Anterior cingulate cortex (tissue), 58 donors: ENCODE measurements around the gene FA2H.
"Not testable (repeated sequence)": the region's sequence is repeated elsewhere in the genome, so short reads cannot be mapped to it uniquely, and the experiment has no call there.

Experiments
- DNase-seq, 58 donors: peaks; one replicate each; lab custom pipeline; 2025; lab: John Stamatoyannopoulos, UW

The FA2H gene

DNA sequence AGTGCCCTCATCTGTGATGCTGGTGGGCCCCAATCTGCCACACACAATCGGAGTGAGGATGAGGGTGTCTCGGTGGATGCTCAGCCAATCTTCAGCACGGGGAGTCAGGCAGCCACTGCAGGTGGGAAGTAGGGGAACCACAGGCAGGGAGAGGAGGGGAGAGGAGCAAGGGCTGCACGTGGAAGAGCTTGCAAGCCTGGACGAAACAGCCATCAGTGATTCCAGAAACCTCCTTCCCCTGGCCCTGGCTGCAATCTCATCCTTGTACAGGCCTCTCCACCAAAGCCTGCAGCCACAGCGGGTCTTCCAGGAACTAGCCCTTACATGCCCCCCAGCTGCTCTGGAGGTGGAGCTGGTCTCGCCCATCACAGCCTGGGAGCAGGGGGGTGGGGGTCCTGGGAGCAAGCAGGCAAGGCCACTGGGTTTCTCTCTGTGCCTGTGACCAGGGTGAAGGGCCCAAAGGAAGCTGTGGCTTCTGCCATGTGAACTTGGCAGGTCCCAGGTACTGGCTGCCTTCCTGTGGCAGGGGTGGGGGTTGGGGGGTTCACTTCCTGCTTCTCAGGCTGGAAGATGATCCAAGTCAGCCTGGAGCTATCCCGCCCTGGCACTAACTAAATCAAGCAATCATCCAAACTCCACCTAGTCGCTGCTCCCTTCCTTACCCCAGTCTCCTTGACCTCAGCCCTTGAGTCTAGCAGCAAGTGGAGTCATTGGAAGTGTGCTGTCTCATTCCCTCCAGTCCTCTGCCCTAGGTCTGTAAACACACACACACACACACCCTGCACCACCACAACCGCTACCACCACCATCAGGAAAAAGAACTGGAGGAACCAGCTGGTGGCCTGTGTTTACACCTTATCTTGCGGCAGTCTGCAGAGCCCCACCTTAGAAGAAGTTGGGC, 44.6 kb downstream of the FA2H start:
- DNase-seq: no peak

DNA sequence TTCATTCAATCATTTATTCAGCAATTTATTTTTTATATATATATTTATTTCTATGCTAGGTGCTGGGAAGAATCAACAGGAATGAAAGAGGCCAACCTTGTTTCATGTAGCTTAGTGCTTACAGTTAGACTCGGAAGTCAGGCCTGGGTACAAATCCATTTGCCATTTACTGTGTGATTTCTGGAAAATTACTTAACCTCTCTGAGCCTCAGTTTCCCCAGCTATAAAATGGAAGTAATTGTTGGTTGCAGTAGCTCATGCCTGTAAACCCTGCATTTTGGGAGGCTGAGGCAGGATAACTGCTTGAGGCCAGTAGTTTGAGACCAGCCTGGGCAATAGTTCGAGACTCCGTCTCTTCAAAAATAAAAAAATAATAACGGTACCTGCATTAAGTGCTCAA, 46.7 kb downstream of the FA2H start:
- no peak for DNase-seq

DNA sequence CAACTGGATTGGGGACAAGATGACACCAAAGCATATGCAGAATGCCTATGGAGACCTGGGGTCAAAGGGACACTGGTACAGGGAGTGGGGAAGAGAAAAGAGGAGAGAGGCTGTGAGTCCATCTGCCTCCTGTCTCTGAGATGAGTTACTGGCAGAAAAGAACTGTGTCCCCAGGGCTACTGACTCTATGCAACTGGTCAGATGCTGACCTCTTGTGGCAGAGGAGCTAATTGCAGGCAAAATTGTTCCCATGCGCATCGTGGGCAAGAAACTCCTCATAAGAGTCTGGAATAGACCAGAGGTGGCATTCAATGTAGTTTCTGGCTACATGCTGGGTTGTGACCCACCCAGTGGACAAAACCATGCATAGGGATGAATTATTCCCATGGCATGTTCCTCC, 47.9 kb downstream of the FA2H start:
- no peak for DNase-seq

DNA sequence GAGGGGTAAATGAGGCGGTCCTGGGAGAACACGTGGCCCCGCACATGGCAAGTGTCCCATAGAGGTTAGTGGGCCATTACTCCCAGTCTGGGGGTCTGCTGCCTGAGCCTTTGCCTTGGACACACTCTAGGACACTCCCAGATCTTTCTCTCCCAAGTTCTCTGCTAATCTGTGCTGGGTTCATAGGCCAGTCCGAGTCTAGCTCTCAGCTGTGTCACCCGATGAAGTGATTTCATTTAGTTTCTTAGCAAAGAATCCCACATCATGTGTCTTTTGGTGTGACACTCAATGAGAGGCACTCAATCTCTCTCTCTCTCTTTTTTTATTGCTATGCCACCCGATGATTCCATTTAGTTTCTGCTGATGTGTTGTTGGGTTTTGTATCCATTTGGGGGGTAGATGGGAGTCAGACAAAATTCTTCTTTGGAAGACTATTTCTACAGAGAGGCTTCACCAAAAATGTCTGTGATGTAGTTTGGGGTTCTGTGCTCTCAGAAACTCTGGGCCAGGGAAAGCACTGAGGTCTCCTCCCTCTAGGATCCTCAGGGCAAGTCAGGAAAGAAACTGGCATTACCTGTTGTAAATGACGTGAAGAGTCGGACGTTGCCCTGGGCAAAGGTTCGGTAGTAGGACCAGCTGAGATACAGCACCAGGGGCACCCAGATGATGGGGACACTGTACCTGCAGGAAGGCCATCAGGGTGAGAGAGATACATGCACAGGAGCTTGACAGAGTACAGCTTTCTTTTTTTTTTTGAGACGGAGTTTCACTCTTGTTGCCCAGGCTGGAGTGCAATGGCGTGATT, 48.8 kb downstream of the FA2H start:
- no peak for DNase-seq

DNA sequence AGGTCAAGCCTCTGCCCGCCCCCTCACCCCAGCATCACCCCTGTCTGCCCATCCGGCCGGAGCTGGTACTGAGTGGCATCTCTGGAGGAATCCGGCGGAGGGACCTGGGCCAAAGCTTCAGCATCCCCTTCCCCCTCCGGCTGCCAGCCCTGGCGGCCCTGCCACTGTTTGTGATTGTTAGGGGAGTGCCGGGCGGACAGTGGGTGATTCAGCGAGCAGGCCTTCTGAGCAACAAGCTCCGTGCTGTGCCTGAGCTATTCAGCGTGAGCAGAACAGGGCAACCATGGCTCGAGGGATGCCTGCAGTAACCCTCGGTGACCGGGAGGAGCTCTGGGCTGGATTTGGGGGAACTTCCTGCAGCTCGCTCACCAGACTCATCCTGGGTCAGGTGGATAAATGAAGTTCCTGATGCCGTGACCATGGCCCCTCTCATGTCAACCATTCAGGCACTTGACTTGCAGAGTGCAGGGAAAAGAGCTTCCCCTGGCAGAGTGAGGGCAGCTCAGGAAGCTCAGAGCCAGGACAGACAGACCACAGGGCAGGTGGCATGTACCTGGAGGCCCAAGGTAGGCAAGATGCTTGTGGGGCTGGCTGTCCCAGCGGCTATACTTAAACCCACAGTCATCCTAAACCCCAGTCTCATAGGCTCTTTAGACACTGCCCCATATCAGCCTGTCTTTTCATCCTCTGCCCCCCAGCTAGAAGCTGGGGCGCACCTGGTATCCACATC, 49.6 kb downstream of the FA2H start:
- peak in 56 of 58 donors; percentile 45 to 99 (median 90) for DNase-seq

DNA sequence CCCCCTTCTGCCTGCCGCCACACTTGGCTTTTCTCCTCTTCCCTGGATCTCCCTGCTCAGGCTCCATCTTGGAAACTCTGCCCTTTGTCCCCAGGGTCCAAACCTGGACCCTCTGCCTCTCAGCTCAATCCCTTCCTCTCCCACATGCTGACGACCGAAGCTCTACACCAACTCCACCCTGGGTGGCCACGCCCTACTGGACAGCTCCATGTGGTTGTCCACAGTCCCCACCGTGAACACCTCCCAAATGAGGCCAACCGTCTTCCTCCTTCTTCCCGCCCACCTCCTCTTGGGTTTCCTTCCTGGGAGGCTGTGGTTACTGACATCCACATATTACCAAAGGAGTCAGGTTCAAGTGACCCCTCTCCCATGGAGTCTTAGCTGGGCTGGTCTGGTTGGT, 51.4 kb downstream of the FA2H start:
- DNase-seq: no peak

DNA sequence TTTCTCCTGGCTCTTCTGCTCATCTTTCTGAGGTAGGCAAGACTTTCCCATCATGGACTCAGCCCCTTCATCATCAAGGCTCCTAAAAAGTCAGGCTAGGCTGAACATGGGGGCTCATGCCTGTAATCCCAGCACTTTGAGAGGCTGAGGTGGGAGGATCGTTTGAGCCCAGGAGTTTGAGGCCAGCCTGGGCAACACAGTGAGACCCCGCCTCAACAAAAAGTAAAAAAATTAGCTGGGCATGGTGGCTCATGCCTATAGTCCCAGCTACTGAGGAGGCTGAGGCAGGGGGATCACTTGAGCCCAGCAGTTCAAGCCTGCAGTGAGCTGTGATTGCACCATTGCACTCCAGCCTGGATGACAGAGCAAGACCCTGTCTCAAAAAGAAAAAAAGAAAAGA, 52.5 kb downstream of the FA2H start:
- DNase-seq: not testable (repeated sequence)

DNA sequence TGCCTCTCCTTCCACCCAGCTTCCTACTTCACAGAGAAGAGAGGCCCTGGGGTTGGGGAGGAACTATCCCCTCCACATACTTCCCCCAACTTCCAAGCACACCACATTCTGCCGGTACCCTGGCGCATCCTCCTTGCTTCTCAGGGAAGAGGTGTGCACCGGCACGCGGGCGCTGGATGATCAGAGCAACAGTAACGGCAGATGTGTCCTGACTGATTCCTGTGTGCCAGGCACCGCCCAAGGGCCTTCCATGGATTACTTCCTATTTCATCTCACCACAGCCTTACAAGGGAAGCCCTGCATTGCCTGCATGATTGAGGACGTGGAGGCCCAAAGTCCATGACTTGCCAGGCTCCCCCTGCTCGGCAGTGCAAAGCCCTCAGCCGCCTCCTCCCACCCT, 52.9 kb downstream of the FA2H start:
- DNase-seq: no peak

DNA sequence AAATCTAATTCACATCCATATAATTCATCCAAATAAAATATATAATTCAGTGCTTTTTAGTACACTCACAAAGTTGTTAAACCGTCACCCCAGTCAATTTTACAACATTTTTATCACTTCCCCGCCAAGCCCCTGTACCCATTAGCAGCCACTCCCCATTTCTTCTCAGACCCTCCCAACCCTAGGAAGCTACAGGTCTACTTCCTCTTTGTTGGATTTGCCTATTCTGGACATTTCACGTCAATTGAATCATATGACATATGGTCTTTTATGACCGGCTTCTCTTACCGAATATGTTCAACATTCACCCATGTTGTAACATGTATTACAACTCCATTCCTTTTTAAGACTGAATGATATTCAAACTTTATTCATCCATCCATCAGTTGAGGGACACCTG, 54.0 kb downstream of the FA2H start:
- DNase-seq: no peak

DNA sequence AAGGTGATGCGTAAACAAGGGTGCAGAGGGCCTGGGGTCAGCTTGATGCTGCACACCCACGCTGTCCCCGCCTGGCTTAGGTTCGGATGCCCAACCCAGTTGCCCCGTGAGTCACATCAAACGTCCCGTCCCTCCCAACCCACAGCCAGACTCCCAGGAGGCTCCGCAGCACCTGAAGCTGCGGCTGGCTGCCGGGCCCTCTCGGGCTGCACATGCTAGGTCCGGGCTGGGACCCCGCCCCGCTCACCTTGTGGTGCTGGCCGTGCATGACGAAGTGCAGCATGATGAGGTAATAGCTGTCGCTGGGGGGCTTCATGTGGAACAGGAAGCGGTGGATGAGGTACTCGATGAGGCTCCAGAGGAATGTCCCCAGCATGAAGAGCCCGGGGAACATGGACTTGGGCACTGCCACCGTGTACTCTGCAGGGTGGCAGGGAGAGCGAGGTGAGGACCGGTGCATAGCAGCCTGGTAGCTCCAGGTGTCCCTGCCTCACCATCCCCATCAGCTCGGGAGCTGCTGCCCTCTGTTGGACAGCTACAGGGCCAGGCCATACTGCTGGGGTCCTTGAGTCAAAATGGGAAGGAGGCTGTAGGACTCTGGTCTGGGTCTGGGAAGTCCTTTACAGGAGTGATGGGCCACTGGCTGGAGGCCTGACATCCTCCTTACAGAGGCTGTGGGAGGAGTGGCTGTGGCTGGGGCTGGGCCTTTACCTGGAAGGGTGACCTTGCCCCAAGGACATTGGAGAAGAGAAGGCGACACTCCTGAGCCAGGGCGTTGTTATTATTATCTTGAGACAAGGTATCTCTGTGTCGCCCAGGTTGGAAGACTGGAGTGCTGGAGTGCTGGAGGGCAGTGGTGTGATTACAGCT, 55.6 kb downstream of the FA2H start:
- DNase-seq: no peak

DNA sequence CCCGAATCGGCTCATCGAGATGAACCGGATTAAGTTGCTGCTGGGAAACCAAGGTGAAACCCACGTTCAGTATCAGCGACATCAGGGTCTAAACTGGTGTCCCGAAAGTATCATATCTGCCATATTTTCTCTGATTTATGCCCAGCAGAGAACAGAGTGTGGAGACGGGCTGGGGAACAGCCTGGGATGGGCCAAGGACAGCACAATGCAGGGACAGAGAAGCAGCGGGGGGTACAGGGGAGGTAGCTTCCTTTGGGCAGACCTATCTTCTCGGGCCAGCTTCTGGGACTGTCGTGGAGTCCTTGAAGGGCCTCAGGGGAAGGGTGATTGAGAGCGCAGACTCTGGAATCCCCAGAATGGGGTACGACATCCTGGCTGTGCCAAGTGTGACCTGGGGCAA, 56.5 kb downstream of the FA2H start:
- no peak for DNase-seq

DNA sequence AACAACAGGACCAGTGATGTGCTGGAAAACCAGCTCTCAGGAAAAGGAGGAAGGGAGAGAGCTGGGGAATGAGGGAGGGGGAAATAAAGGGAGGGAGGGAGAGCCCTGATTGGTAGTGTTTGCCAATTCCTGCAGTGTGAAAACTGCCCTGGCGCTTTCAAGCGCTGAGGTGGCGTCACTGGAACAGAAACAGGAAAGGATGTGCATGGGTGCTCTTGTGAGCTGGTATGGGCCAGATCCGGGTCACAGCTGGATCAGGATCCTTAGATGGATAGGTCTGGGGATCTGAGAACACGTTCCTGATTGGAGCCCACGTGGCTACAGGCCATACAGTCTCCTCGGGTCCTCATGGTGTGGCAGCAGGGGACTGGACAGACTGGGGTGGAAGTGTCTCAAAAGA, 57.3 kb downstream of the FA2H start:
- DNase-seq: peak in 2 of 58 donors; percentile 38 to 43

DNA sequence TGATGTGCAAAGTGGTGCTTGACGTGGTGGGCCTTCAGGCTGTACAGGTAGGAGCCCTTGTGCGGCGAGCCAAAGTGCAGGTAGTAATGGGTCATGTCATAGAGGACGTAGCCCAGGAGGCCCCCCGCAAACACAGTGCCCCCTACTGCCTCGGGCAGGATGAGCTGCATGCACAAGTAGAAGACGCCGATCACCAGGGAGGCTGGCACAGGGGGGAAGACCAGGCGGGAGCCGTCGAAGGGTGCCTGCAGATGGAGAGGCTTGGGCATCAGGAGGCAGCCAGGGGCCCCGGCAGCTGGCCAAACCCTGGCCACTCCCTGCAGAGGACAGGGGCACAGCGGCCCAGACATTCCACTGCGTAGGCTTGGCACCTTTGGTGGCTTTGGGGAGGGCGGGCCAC, 58.3 kb downstream of the FA2H start:
- peak in 1 of 58 donors; percentile 19 for DNase-seq

DNA sequence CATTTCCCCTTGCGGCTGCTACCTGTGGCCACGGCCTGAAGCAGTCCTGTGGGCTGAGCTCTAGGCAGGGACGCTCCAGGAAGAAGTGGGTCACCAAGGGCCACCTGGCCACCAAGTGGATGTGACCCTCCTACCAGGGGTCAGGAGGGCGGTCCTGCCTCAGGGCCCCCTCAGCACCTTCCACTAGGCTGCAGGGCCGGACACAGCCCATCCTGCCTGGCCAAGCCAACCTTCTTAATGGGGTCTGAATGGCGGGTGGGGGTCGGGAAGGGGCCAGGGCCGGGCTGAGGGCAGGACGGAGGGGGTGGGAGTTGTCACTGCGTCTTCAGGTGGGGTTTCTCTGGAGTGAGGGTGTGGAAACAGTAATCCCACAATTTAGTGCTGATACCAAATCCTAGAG, 60.7 kb downstream of the FA2H start:
- no peak for DNase-seq

DNA sequence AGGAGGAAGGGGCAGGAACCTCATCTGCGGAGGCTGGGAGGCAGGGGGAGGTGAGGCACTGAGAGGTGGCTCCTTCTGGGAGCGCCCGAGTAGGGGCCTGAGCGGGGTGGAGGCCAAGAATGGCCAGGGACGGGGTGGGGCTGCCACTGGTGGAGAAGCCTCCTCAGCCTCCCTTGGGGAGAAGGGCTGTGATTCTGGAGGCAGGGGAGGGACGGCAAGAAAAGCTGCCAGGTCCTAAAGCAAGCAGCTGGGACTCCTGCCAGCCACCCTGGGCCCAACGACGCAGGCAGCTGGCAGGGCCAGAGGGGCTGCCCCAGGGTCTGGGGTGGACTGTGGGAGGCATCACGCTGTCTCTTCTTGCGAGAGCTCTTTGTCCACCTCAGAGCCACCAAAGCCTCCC, 61.3 kb downstream of the FA2H start:
- peak in 1 of 58 donors; percentile 27 for DNase-seq

DNA sequence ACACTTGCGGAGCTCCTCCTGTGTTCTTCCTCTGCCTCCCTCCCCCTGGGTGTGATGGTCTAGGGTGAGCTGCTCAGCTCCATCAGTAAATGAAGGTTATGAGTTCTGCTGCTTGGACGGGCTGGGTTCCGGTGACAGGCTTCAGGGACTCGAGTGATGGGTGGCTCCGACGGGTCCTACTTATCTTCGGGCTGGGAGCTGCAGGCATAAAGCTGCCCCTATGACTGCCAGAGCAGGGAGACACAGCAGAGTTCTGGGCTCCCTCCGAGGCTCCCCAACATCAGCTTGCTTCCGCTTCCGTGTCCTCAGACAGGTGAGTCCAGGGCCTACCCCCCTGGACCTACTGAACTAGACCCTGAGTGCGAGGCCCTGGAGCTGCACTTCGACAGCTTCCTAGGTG, 62.7 kb downstream of the FA2H start:
- DNase-seq: no peak

DNA sequence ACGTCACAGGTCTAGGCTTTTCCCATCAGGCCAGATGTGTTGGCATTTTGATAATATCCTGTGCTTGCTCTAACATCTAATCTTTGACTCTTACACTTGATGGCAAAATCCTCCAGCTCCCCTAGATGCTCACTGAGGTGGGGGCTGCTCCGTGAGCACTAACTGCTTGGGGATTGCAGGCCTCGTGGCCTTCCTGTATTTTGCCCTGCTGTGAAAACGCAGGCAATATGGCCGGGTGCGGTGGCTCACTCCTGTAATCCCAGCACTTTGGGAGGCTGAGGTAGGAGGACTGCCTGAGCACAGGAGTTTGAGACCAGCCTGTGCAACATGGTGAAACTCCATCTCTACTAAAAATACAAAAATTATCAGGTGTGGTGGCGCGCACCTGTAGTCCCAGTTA, 64.2 kb downstream of the FA2H start:
- no peak for DNase-seq

DNA sequence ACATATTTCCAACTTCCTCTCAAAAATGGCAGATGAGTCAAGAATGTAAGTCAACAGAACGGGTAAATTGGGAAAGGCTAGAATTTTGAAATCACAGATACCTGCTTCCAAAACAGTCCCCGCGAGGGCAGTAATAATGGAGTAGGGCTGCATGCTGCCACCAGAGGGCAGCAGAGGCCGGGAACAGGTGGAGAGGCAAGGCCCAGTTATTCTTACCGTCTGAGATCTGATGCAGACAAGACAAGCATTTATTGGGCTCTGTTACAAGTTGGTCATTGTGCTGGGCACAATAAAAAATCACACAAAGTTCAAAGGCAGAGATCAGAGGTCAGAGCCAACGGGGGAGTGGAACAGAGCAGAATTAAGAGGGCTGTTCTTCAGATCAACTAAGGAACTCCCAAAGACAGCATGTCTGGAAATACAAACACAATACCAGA, 65.2 kb downstream of the FA2H start:
- peak in 57 of 58 donors; percentile 8 to 93 (median 77) for DNase-seq

DNA sequence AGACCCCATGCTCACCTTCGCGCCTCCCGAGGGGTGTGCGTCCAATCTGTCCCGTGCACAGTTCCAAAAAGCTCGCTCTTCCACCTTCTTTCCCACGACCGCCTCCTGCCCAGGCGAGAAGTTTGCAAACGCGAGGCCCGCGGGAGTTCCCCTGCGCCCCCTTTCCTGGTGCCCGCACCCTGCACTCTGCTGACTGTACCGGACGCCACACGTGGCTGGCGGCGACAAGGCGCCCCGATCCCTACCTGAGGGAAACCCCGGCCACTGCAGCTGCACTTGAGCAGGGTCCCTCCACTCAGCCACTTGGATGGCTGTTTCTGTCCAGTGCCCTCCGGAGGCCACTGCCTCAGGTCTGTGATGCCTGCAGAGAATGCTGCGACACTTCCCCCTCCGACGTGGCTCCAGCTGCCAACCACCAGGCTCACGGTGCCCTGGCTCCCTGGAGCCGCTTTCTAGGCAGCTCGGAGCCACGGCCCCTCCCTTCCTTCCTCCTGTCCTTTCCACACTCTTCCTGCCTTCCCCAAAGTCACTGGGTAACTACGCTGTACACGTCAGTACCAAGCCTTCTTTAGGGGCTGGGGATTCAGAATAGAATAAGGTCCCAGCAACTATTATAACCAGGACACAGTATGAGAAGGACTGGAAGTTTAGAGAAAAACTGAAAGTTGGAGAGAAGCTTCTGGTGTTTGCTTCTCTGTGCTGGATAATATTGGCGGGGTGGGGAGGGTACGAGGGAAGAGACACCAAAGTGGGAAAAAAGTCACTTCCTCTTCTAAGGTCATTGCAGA, 74.0 kb downstream of the FA2H start, which contains the start of gene MLKL:
Gene MLKL (minus strand): TSS at position 425 of the 788 bp plus-strand sequence. CDS start 5,105 bp downstream, outside the sequence.
- peak in 8 of 58 donors; percentile 13 to 30 (median 21) for DNase-seq
